Uterus (tissue), 4 donors: ENCODE measurements around the gene FOXJ1. TPM values are rescaled to one million over a fixed set of nuclear protein-coding genes. Genes with fewer than 3 reads are reported as not detected.

Experiments
- DNase-seq, 2 donors: peaks; one replicate each; pipeline ENCODE4 v3.0.0-alpha.2; 2019 to 2020
- H3K27ac ChIP-seq, 2 donors: fragments of 200-600 bp; sonication (generic); 1 replicate in 1 of 2; 2 replicates in 1 of 2; pipeline ENCODE4 v1.5.1; 2016 to 2018
- H3K27me3 ChIP-seq, 2 donors: fragments of 200-600 bp; sonication (generic); one replicate each; pipeline ENCODE4 v1.5.1; 2018 to 2019; ENCODE audit warnings: control low read depth in 1 of 2
- H3K36me3 ChIP-seq, 2 donors: fragments of 200-600 bp; sonication (generic); one replicate each; pipeline ENCODE4 v1.5.1; 2019; ENCODE audit warnings: control low read depth in 1 of 2
- H3K4me1 ChIP-seq, 2 donors: fragments of 200-600 bp; sonication (generic); one replicate each; pipeline ENCODE4 v1.5.1; 2018 to 2019; ENCODE audit warnings: control low read depth in 1 of 2
- H3K4me3 ChIP-seq, 2 donors: fragments of 200-600 bp; sonication (generic); 1 replicate in 1 of 2; 2 replicates in 1 of 2; pipeline ENCODE4 v1.5.1; 2018 to 2019; ENCODE audit warnings: mild to moderate bottlenecking in 1 of 2
- H3K9me3 ChIP-seq, 2 donors: fragments of 200-600 bp; sonication (generic); one replicate each; pipeline ENCODE4 v1.5.1; 2019; ENCODE audit warnings: control low read depth in 1 of 2
- POLR2A ChIP-seq, 2 donors: fragments of 450-650 bp; IDR thresholded peaks; one replicate each; pipeline ENCODE4 v1.6.1; 2016; ENCODE audit warnings: antibody characterized with exemption in 2 of 2, mild to moderate bottlenecking in 1 of 2, moderate library complexity in 1 of 2
- intact Hi-C: fragments of 100-400 bp; cut with DNase I; formaldehyde crosslinking; loops from one replicate; pipeline ENCODE4 v1.15.1; 2023; ENCODE audit warnings: low total_unique reads
- total RNA-seq, 4 donors: library from RNA; depleted of rRNA in 3 of 4; stranded (reverse); fragments of >200 nt in 3 of 4; gene quantifications; one replicate each; pipeline versions ENCODE4 v1.1.0 to v1.2.4, GENCODE V29; 2014 to 2023
- TF ChIP-seq, protein P1 (sequence below), 4 experiments: fragments of 200-600 bp in 2 of 4; fragments of 450-650 bp in 2 of 4; sonication (generic) in 2 of 4; IDR thresholded peaks; one replicate each; pipeline ENCODE4 v1.5.1; 2016 to 2019; ENCODE audit warnings: antibody characterized with exemption in 4 of 4, mild to moderate bottlenecking in 2 of 4, moderate library complexity in 1 of 4
- donor health status: DM: yes; HTN: yes; CAD: no.

The FOXJ1 gene
- total RNA-seq, 4 donors from 2014 or later: 0.51 to 14.0 (median 1.0) TPM

- Histone ChIP-seq H3K27me3 (no peaks in the 10 kb centered on the region), H3K4me3 (no peak overlapping the region), H3K36me3 (no peaks in the 10 kb centered on the region), H3K9me3 (no peaks in the 10 kb centered on the region), H3K4me1 (no peaks in the 10 kb centered on the region), H3K27ac (no peak overlapping the region)
- no peak for DNase-seq
- TF ChIP-seq POLR2A (IDR thresholded peaks at IDR 0.05): no peak
- TF ChIP-seq, protein P1, sequence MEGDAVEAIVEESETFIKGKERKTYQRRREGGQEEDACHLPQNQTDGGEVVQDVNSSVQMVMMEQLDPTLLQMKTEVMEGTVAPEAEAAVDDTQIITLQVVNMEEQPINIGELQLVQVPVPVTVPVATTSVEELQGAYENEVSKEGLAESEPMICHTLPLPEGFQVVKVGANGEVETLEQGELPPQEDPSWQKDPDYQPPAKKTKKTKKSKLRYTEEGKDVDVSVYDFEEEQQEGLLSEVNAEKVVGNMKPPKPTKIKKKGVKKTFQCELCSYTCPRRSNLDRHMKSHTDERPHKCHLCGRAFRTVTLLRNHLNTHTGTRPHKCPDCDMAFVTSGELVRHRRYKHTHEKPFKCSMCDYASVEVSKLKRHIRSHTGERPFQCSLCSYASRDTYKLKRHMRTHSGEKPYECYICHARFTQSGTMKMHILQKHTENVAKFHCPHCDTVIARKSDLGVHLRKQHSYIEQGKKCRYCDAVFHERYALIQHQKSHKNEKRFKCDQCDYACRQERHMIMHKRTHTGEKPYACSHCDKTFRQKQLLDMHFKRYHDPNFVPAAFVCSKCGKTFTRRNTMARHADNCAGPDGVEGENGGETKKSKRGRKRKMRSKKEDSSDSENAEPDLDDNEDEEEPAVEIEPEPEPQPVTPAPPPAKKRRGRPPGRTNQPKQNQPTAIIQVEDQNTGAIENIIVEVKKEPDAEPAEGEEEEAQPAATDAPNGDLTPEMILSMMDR (IDR thresholded peaks at IDR 0.05): no peak
- intact Hi-C loops: no loop called here
These were observed 33.0 kb upstream of the FOXJ1 start for GRCh38 chr17:76174037-76174436.

DNA sequence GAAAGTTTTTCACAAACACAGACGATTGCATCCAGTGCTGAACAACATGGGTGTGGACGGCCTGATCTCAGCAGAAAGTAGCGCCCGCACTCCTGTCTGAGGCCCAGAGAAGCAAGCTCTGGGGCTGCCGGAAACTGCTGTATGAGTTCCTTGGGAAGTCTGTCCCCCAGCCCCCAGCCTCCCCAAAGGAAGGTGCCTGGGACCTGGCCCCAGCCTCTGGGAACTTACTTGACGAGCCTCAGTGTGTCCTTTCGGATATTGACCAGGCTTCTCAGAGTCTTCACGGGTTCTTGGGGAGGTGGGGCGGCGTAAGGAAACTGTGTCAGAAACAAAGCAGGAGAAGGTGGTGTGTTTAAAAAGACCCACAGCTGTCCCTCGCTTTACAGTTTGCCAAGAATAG is 32.4 kb upstream of the FOXJ1 start:
- intact Hi-C loops: no loop called here
- TF ChIP-seq, protein P1 (IDR thresholded peaks at IDR 0.05): no peak
- TF ChIP-seq POLR2A (IDR thresholded peaks at IDR 0.05): no peak
- H3K36me3 ChIP-seq: no peaks in the 10 kb centered on the region
- no peaks in the 10 kb centered on the region for H3K4me1 ChIP-seq
- no peak overlapping the region for H3K27ac ChIP-seq
- no peak for DNase-seq
- no peaks in the 10 kb centered on the region for H3K9me3 ChIP-seq
- H3K4me3 ChIP-seq: no peak overlapping the region
- no peaks in the 10 kb centered on the region for H3K27me3 ChIP-seq

- Histone ChIP-seq H3K27ac (no peak overlapping the region), H3K4me1 (no peaks in the 10 kb centered on the region), H3K9me3 (no peaks in the 10 kb centered on the region), H3K27me3 (no peaks in the 10 kb centered on the region), H3K36me3 (no peaks in the 10 kb centered on the region), H3K4me3 (no peak overlapping the region)
- intact Hi-C loops: no loop called here
- TF ChIP-seq POLR2A (IDR thresholded peaks at IDR 0.05): no peak
- TF ChIP-seq, protein P1 (IDR thresholded peaks at IDR 0.05): no peak
- no peak for DNase-seq
These were observed 30.7 kb upstream of the FOXJ1 start for GRCh38 chr17:76171706-76172105.

DNA sequence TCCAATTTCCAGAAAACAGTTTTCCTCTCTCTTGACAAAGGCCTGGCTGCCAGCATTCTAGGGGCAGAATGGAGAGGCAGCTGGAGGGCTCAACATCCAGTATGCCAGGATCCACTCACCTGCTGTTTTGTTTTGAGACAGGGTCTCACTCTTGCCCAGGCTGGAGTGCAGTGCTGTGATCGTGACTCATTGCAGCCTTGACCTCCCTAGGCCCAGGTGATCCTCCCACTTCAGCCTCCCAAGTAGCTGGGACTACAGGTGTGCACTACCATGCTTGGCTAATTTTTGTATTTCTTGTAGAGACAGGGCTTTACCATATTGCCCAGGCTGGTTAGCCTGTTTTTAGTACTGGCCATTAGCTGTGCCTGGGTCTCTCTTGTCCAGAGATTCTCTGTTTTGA is 29.1 kb upstream of the FOXJ1 start:
- Histone ChIP-seq H3K4me3 (no peak overlapping the region), H3K27me3 (no peaks in the 10 kb centered on the region), H3K27ac (no peak overlapping the region), H3K36me3 (no peaks in the 10 kb centered on the region), H3K9me3 (no peaks in the 10 kb centered on the region), H3K4me1 (no peaks in the 10 kb centered on the region)
- no peak for DNase-seq
- intact Hi-C loops: no loop called here
- no peak for TF ChIP-seq POLR2A (IDR thresholded peaks at IDR 0.05)
- TF ChIP-seq, protein P1 (IDR thresholded peaks at IDR 0.05): no peak

GRCh38 chr17:76166906-76167305 is 25.9 kb upstream of the FOXJ1 start:
- no peaks in the 10 kb centered on the region for H3K4me1 ChIP-seq
- TF ChIP-seq, protein P1 (IDR thresholded peaks at IDR 0.05): no peak
- TF ChIP-seq POLR2A (IDR thresholded peaks at IDR 0.05): no peak
- no peak for DNase-seq
- intact Hi-C loops: no loop called here
- H3K9me3 ChIP-seq: no peaks in the 10 kb centered on the region
- H3K27me3 ChIP-seq: no peaks in the 10 kb centered on the region
- no peak overlapping the region for H3K4me3 ChIP-seq
- H3K27ac ChIP-seq: no peak overlapping the region
- no peaks in the 10 kb centered on the region for H3K36me3 ChIP-seq
